Hematopoietic multipotent progenitor cell (in vitro differentiated cells): ENCODE measurements around the gene SLC25A18. TPM values are rescaled to one million over a fixed set of nuclear protein-coding genes. Genes with fewer than 3 reads are reported as not detected.
"Not testable (repeated sequence)": the region's sequence is repeated elsewhere in the genome, so short reads cannot be mapped to it uniquely, and the experiment has no call there.

ENCODE experiments used
- DNase-seq, 3 donors: peaks; one replicate each; pipeline ENCODE4 v3.0.0-alpha.2; 2011 to 2015; ENCODE audit warnings: low read depth in 2 of 3, low spot score in 2 of 3
- total RNA-seq: library from RNA; depleted of rRNA; stranded (reverse); fragments of >200 nt; gene quantifications from one replicate; pipeline ENCODE4 v1.2.3, GENCODE V29; 2012

SLC25A18 gene
- not detected for total RNA-seq

DNA sequence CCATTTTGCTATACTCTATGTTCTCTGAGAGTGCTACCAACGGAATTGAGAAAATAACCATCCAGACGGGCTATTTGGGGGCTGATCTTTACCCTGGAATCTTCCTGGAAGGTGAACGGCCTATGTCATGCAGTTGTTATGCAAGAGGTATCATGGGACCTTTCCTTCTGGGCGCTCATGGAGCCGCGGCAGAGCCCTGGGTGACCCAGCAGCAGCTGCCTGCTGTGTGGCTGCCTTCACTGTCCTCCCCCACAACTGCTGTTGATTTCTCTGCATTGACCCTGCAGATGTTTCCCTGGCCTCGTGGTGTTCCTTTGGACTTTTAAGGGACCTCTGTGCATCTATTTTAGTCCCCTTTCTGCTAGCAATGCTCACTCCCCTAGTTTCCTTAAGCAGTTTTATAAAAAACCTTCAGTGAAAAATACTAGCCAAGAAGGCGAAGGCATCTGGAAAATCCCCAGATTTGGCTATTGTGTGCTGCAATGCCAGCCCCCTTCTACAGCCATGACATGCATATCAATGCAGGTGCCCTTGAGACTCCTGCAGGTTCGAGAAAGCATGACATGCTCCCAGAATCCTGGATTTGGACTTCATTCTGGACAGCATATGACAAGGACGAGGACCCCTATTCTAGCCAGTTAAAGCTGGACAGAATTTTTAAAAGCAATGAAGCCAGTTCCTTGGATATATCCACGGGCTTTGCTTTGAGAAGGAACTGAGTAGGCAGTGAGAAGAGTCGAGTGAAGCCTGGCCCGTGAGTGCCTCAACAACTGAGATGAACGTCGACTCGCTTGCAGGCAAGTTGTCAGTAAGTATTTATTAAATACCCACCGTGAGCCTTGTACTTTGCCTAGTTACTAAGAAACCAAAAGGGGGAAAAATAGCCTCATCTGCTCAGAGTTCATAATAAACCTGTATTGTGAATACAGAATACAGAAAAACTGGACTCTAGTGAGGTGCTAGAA lies at the start of gene SLC25A18:
Gene SLC25A18 (plus strand): TSS at position 593 of the 965 bp plus-strand sequence. CDS start 16,447 bp downstream, outside the sequence.
- DNase-seq: no peak

DNA sequence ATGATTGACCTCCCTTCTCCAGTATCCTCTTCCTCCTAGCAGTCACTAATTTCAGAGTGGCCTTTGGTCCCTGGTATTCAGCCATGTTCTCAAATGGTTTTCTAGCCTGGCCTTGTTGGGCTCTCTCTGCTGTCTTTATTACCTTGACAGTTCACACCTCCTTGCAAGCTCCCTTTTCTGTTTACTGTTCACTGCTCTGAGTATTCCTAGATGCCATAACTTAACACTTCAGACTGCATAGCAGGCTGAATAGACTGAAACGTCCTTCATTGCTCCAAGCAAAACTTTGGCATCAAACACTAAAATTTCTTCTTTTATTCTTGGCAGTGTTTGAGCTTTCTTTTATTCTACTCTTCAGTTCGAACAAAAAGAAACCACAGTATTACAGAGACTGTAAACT lies 49.7 kb upstream of the SLC25A18 start:
- DNase-seq: no peak

DNA sequence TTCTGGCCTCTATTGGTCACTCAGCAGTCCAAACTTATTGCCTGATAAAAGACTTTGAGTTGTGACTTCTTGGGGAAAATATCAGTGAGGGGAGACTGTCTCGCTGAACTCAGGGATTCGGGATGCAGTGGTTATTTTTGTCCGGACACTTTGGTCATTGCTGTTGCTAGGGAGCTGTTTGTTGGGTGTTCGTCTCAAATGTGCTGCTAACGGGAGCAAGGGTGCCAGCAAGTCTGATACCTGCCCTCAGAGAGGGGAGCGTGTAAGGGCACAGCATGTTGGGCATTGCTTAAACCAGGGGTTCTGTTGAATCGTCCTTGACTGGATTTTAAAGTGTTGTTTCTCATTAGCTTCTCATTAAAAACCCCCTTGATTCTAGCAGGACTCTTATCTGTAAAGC lies 49.2 kb upstream of the SLC25A18 start:
- DNase-seq: no peak

DNA sequence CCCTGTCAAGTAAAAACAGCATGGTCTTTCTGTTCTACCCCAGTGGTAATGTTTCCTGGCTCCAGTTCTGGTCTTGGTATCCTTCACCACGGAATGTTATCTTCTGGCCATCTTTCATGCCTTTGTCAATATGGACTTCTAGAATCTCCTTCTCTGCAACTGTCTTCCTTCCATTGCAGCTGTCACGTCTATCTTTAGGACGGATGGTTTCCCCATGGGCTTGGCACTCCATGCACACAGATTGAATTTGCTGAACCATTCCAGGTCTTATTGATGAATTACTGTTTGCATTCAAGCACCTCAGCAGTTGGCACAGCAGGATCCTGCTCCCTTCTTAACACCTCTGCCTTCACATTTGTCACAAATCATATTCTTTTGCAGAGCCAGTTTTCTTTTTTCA lies 44.9 kb upstream of the SLC25A18 start:
- no peak for DNase-seq

DNA sequence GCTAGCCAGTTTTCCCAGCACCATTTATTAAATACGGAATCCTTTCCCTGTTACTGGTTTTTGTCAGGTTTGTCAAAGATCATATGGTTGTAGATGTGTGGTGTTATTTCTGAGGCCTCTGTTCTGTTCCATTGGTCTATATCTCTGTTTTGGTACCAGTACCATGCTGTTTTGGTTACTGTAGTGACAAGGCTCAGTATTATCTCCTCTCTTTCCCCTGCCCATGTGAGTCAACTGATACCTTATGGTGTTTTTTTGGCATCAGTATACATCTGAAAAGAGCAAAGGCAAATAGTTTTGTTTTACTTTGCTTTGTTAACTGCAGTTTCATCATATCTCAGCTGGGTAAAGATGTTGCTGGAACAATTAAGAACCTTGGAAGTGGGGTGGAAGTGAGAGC lies 41.3 kb upstream of the SLC25A18 start:
- DNase-seq: not testable (repeated sequence)

DNA sequence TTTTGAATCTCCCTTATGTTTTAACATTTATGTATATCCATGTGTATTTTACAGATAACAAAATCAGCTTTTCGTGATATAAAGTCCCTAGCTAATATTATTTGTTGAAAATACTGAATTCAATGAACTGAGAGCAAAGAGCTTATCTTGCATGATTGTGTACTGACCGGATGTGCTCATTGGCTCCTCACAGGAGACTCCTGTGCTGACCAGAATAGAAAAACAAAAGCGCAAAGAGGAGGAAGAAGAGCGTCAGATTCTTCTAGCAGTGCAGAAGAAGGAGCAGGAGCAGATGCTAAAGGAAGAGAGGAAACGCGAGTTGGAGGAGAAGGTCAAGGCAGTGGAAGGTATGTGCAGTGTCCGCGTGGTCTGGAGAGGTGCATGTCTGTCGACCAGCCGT lies 39.4 kb upstream of the SLC25A18 start:
- no peak for DNase-seq

DNA sequence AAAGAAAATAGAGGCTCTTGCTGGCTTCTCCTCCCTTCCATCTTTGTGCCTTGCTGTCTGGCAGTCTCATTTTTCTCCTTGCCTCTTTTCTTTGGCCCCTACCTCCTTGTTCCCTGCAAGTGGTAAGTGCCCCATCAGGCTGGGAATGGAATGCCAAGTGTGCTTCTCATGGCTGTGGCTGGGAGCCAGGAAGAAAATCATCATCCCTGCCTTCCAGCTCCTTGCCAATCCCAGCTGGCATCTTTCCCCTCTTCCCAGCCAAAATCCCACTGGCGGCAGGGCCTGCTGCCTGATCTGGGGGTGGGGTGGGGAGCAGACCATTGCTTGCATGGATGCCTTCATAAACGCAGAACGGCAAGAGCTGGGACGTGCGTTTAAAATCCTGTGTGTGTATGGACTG lies 27.0 kb upstream of the SLC25A18 start:
- no peak for DNase-seq

- DNase-seq: no peak
Observed at GRCh38 chr22:17537155-17537554, 26.1 kb upstream of the SLC25A18 start.

- no peak for DNase-seq
Observed at GRCh38 chr22:17540481-17540880, 22.8 kb upstream of the SLC25A18 start.

DNA sequence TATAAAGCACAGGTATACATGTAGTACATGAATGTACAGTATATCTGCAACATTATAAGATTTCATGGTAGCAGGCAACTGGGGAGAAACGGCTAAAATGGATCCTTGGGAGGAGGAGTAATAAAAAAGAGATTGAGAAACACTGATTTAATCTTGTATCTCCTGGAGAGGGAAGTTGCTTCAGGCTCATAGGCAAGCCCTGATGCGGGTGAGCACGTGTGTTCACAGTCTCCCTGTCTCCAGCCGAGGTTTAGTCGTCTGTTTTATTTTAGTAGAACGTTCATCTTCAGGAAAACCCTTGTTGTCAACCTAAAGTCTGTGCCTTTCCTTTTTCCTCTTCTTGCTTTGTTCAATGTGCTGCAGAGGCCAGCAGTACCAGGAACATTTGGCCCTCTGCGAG lies 21.8 kb upstream of the SLC25A18 start:
- DNase-seq: no peak

- DNase-seq: no peak
Observed at GRCh38 chr22:17542452-17542851, 20.8 kb upstream of the SLC25A18 start.

GRCh38 chr22:17548010-17548755 lies 15.1 kb upstream of the SLC25A18 start:
- no peak for DNase-seq

DNA sequence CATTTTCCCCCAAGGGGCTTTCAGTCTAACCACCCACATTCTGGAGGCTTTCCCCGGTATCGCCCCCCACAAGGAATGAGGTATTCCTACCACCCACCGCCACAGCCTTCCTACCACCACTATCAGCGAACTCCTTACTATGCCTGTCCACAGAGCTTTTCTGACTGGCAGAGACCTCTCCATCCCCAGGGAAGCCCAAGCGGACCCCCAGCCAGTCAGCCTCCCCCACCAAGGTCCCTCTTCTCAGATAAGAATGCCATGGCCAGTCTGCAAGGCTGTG lies 14.6 kb upstream of the SLC25A18 start:
- no peak for DNase-seq

- DNase-seq: no peak
Observed at GRCh38 chr22:17549183-17549582, 14.1 kb upstream of the SLC25A18 start.

DNA sequence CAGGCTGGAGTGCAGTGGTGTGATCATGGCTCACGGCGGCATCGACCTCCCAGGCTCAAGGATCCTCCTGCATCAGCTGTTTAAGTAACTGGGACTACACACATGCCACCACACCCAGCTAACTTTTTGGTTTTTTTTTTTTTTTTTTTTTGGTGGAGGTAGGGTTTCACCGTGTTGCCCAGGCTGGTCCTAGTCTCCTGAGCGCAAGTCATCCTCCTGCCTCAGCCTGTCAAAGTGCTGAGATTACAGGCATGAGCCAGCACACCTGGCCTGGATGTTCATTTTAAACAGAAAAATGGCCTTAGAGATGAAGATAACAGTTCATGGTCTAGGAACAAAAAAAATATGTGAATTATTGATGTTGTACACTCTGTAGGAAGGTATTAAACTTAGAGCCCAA lies 13.6 kb upstream of the SLC25A18 start:
- no peak for DNase-seq

DNA sequence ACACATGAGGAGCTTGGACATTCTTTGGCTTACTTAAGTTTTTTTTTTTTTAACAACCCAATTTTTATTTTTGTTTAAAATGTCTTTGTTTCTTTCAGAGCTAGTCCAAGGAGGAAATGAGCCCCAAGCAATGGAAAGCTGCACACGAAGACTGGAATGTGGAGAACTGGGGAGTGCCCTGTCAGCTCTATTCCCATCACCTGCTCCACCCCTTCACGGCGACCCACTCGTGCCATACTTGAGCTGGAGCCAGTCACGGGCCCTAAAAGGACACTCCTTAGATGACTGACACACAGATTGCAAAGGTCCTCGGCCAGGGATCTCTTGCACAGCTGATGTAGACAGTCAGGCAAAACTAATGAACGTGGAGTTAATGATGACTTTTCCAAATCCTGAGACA lies 10.6 kb upstream of the SLC25A18 start:
- no peak for DNase-seq

GRCh38 chr22:17554814-17555213 lies 8.5 kb upstream of the SLC25A18 start:
- DNase-seq: no peak

- no peak for DNase-seq
Observed at GRCh38 chr22:17559188-17559587, 4.1 kb upstream of the SLC25A18 start.

- DNase-seq: no peak
Observed at GRCh38 chr22:17563936-17564391, 666 bp downstream of the SLC25A18 start.

GRCh38 chr22:17566016-17566687 lies 2.9 kb downstream of the SLC25A18 start:
- DNase-seq: not testable (repeated sequence)

DNA sequence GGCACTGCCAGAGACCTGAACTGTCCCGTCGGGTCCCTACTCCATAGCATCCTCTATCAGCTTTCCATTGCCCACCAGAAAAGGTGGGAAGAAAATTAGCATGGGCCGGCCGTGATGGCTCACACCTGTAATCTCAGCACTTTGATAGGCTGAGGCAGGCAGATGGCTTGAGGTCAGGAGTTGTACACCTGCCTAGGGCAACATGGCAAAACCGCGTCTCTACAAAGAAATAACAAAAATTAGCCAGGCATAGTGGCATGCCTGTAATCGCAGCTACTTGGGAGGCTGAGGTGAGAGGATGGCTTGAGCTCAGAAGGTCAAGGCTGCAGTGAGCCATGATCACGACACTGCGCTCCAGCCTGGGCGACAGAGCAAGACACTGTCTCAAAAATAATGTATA lies 3.5 kb downstream of the SLC25A18 start:
- no peak for DNase-seq
